ENCODE data around the gene SCT. TPM values are rescaled to one million over a fixed set of nuclear protein-coding genes. Genes with fewer than 3 reads are reported as not detected.

The SCT gene
- total and polyA plus RNA-seq, 2 donors (not counting 3 experiments of a cell fraction or from before 2014, with no cell fraction given), result not detected

DNA sequence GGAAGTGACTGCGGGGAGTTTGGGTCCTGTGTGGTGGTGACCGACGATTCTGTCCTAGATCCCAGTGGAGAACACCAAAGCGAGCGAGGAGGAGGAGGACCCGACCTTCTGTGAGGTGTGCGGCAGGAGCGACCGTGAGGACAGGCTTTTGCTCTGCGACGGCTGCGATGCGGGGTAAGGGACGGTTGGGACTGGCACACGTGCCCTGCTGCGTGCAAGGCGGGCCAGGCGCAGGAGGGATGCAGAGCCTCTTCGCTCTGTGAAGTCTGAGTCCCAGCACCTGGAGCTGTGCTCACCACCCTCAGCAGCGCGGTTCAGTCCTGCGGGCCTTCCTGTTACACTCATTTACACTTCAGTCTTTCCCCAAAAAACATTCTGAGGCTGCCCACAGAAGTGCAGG is 34.5 kb downstream of the SCT start:
- Histone ChIP-seq H3K27me3 (ENCODE audit: control insufficient read depth in 2 of 2, insufficient read depth in 2 of 2, low read length in 2 of 2) (no peaks in the 10 kb centered on the region), H3K9me1 (replicated peaks; ENCODE audit: control insufficient read depth, extremely low read depth, insufficient read depth, low read length) (no peaks in the 10 kb centered on the region), H3K4me1 (ENCODE audit: control insufficient read depth, extremely low read depth, insufficient read depth, low read length) (peaks cover 7% of the 10 kb centered on the region), H3K9me3 (replicated peaks; ENCODE audit: control insufficient read depth, insufficient read depth, low read length) (no peaks in the 10 kb centered on the region), H3K9ac (replicated peaks; ENCODE audit: extremely low read depth, insufficient read depth, low read length) (no peak overlapping the region), H4K20me1 (replicated peaks; ENCODE audit: control insufficient read depth, extremely low read depth, insufficient read depth, low read length) (no peaks in the 10 kb centered on the region), H3K79me2 (ENCODE audit: control insufficient read depth, insufficient read depth, low read length) (peaks cover 10% of the 10 kb centered on the region), H3K4me2 (ENCODE audit: insufficient read depth, low read length) (no peak overlapping the region), H2AFZ (ENCODE audit: low read depth, low read length) (no peak overlapping the region), H3K4me3 (replicated peaks in 1 of 3; ENCODE audit: insufficient read depth in 1 of 3, low read depth in 1 of 3, low read length in 3 of 3) (no peak overlapping the region), H3K36me3 (ENCODE audit: control insufficient read depth in 2 of 2, extremely low read depth in 1 of 2, insufficient read depth in 2 of 2, low read length in 2 of 2) (peaks cover 24 to 44% of the 10 kb centered on the region in 2 experiments), H3K27ac (ENCODE audit: insufficient read depth, low read depth, low read length) (no peak overlapping the region)
- CTCF ChIA-PET, result no interaction called here
- POLR2A ChIA-PET, result no interaction called here
- BruUV-seq (replicated peaks), result no TSS peak
- DNase-seq (ENCODE audit: low read depth, low spot score) (no peak), FAIRE-seq (no peak)
- intact Hi-C loops (cut with micrococcal nuclease) (no loop called here), dilution Hi-C loops (cut with MboI; ENCODE audit: extremely low pct_ligation_motif_present, low sequenced_read_pairs) (no loop called here)
- no peak for TF ChIP-seq GATA2 (IDR thresholded peaks at IDR 0.05; ENCODE audit: insufficient read depth, insufficient read length, low read depth, low read length)

DNA sequence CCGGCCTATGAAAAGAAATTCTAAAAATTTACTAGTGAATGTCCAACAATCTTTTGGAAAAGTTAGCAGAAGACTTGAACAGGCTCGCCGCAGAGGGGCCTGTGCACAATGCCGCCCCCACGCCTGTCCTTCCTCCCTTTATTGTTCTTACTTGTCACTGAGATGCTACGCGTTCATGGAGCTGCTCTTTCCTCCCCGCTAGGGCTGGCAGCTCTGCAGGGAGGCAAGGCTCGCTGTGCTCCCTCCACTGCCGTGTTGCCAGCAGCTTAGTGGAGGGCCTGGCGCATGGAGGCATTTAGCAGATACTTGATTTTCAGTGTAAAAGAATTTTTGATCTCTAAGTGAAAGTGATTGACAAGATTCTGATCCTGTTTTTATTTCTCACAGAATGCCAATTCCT is 36.0 kb downstream of the SCT start:
- dilution Hi-C loops (cut with MboI; ENCODE audit: extremely low pct_ligation_motif_present, low sequenced_read_pairs), result no loop called here

More for the DNA sequence above, 36.0 kb downstream of the SCT start:
- CTCF ChIA-PET, result no interaction called here
- POLR2A ChIA-PET, result interaction anchor here (0.8 kb wide), 1 partner anchor 107 kb away, joined by 7 read pairs; no protein-coding TSS in a partner anchor
- DNase-seq (ENCODE audit: low read depth, low spot score), result no peak
- intact Hi-C loops (cut with micrococcal nuclease), result no loop called here
- H3K79me2 ChIP-seq (ENCODE audit: control insufficient read depth, insufficient read depth, low read length), result peaks cover 12% of the 10 kb centered on the region
- peaks cover 11% of the 10 kb centered on the region for H3K4me1 ChIP-seq (ENCODE audit: control insufficient read depth, extremely low read depth, insufficient read depth, low read length)
- no peaks in the 10 kb centered on the region for H3K9me1 ChIP-seq (replicated peaks; ENCODE audit: control insufficient read depth, extremely low read depth, insufficient read depth, low read length)
- no peaks in the 10 kb centered on the region for H4K20me1 ChIP-seq (replicated peaks; ENCODE audit: control insufficient read depth, extremely low read depth, insufficient read depth, low read length)
- peaks cover 20 to 42% of the 10 kb centered on the region in 2 experiments for H3K36me3 ChIP-seq (ENCODE audit: control insufficient read depth in 2 of 2, extremely low read depth in 1 of 2, insufficient read depth in 2 of 2, low read length in 2 of 2)
- FAIRE-seq, result no peak
- no peak overlapping the region for H3K4me2 ChIP-seq (ENCODE audit: insufficient read depth, low read length)
- no TSS peak for BruUV-seq (replicated peaks)
- no peaks in the 10 kb centered on the region for H3K9me3 ChIP-seq (replicated peaks; ENCODE audit: control insufficient read depth, insufficient read depth, low read length)
- TF ChIP-seq EZH2 (IDR thresholded peaks at IDR 0.05; ENCODE audit: borderline replicate concordance, low read depth, low read length, severe bottlenecking), result no peak
- TF ChIP-seq, protein P1, sequence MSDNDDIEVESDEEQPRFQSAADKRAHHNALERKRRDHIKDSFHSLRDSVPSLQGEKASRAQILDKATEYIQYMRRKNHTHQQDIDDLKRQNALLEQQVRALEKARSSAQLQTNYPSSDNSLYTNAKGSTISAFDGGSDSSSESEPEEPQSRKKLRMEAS (IDR thresholded peaks at IDR 0.05; ENCODE audit: insufficient read depth, insufficient read length), result no peak
- no peak for TF ChIP-seq POLR2AphosphoS5 (IDR thresholded peaks at IDR 0.05; ENCODE audit: insufficient read depth, low read depth, low read length)
- no peak for TF ChIP-seq FOS (IDR thresholded peaks at IDR 0.05; ENCODE audit: borderline replicate concordance, insufficient read depth, low read length)
- no peak for TF ChIP-seq GATA2 (IDR thresholded peaks at IDR 0.05; ENCODE audit: insufficient read depth, insufficient read length, low read depth, low read length)
- TF ChIP-seq POLR2A (IDR thresholded peaks at IDR 0.05; ENCODE audit: low read depth, low read length), result no peak
- no peak for TF ChIP-seq MYC (IDR thresholded peaks at IDR 0.05; ENCODE audit: low read depth, low read length)
- TF ChIP-seq, protein P2, sequence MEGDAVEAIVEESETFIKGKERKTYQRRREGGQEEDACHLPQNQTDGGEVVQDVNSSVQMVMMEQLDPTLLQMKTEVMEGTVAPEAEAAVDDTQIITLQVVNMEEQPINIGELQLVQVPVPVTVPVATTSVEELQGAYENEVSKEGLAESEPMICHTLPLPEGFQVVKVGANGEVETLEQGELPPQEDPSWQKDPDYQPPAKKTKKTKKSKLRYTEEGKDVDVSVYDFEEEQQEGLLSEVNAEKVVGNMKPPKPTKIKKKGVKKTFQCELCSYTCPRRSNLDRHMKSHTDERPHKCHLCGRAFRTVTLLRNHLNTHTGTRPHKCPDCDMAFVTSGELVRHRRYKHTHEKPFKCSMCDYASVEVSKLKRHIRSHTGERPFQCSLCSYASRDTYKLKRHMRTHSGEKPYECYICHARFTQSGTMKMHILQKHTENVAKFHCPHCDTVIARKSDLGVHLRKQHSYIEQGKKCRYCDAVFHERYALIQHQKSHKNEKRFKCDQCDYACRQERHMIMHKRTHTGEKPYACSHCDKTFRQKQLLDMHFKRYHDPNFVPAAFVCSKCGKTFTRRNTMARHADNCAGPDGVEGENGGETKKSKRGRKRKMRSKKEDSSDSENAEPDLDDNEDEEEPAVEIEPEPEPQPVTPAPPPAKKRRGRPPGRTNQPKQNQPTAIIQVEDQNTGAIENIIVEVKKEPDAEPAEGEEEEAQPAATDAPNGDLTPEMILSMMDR (IDR thresholded peaks at IDR 0.05; ENCODE audit: extremely low read depth in 1 of 2, insufficient read depth in 1 of 2, low read depth in 1 of 2, low read length in 2 of 2), result no peak
- TF ChIP-seq JUN (IDR thresholded peaks at IDR 0.05; ENCODE audit: borderline replicate concordance, insufficient read depth, insufficient read length, low read depth), result no peak
- H3K9ac ChIP-seq (replicated peaks; ENCODE audit: extremely low read depth, insufficient read depth, low read length), result no peak overlapping the region
- no peaks in the 10 kb centered on the region for H3K27me3 ChIP-seq (ENCODE audit: control insufficient read depth in 2 of 2, insufficient read depth in 2 of 2, low read length in 2 of 2)
- no peak overlapping the region for H3K4me3 ChIP-seq (replicated peaks in 1 of 3; ENCODE audit: insufficient read depth in 1 of 3, low read depth in 1 of 3, low read length in 3 of 3)
- H3K27ac ChIP-seq (ENCODE audit: insufficient read depth, low read depth, low read length), result no peak overlapping the region
- H2AFZ ChIP-seq (ENCODE audit: low read depth, low read length), result no peak overlapping the region

Data from endothelial cell of umbilical vein (primary cell).